HEK293 (cell line): ENCODE results near the gene SF3B3.
A peak's percentile ranks its signal among the peaks of the same experiment; 100 is the strongest.

Experiments
- CTCF ChIA-PET: fragments of 350-600 bp; formaldehyde crosslinking; extraction: SDS; loops from one replicate; lab custom pipeline; 2021; ENCODE audit warnings: antibody characterized with exemption; lab: Yijun Ruan, JAX
- POLR2A ChIA-PET: fragments of 300-600 bp; formaldehyde crosslinking; extraction: SDS; loops from one replicate; lab custom pipeline; 2020; ENCODE audit warnings: antibody characterized with exemption, inconsistent platforms; lab: Yijun Ruan, JAX
- H3K27ac ChIP-seq: fragments of 200-500 bp; sonication (Bioruptor generic); 2 replicates; pipeline ENCODE4 v1.5.1; 2014; ENCODE audit warnings: low read depth, low read length, control low read depth, inconsistent platforms; ENCODE audit errors: extremely low read depth
- H3K36me3 ChIP-seq, 2 experiments: fragments of 200-500 bp in 1 of 2; sonication (Bioruptor generic) in 1 of 2; 1 replicate in 1 of 2; 2 replicates in 1 of 2; pipeline ENCODE4 v1.5.1; 2014 to 2017; ENCODE audit warnings: inconsistent platforms in 2 of 2, low read length in 2 of 2; ENCODE audit not compliant: control insufficient read depth in 2 of 2, insufficient read depth in 1 of 2
- H3K4me1 ChIP-seq: fragments of 200-500 bp; sonication (Bioruptor generic); 2 replicates; pipeline ENCODE4 v1.5.1; 2014; ENCODE audit warnings: mild to moderate bottlenecking, low read length, inconsistent platforms; ENCODE audit not compliant: control insufficient read depth, insufficient read depth
- H3K4me3 ChIP-seq: 2 replicates; pipeline ENCODE4 v1.5.1; 2011; ENCODE audit warnings: low read depth, mild to moderate bottlenecking, control low read depth, low read length, moderate library complexity
- H3K9me3 ChIP-seq: fragments of 200-500 bp; sonication (Bioruptor generic); 2 replicates; pipeline ENCODE4 v1.5.1; 2014; ENCODE audit warnings: low read depth, low read length, inconsistent platforms; ENCODE audit not compliant: control insufficient read depth, insufficient read depth
- EGR2 ChIP-seq: fragments of 450-650 bp; formaldehyde crosslinking; IDR thresholded peaks from 2 replicates; pipeline ENCODE4 v1.5.1; 2016; ENCODE audit warnings: low read depth, missing biosample characterization, missing genetic modification characterization
- KLF7 ChIP-seq: fragments of 450-650 bp; formaldehyde crosslinking; IDR thresholded peaks from 2 replicates; pipeline ENCODE4 v1.5.1; 2016; ENCODE audit warnings: missing biosample characterization, missing genetic modification characterization, borderline replicate concordance
- MYNN ChIP-seq: fragments of 450-650 bp; formaldehyde crosslinking; IDR thresholded peaks from 2 replicates; pipeline ENCODE4 v1.5.1; 2016; ENCODE audit warnings: missing biosample characterization, missing genetic modification characterization, borderline replicate concordance
- OSR2 ChIP-seq: fragments of 450-650 bp; formaldehyde crosslinking; IDR thresholded peaks from 2 replicates; pipeline ENCODE4 v1.5.1; 2016; ENCODE audit warnings: missing biosample characterization, missing genetic modification characterization
- OVOL3 ChIP-seq: fragments of 450-650 bp; formaldehyde crosslinking; IDR thresholded peaks from 2 replicates; pipeline ENCODE4 v1.5.1; 2016; ENCODE audit warnings: missing biosample characterization, missing genetic modification characterization
- PBX3 ChIP-seq: sonication (generic); formaldehyde crosslinking; IDR thresholded peaks from 2 replicates; pipeline ENCODE4 v1.8.1; 2022; ENCODE audit warnings: mild to moderate bottlenecking, moderate library complexity, missing genetic modification reagents
- ZBTB49 ChIP-seq: fragments of 450-650 bp; formaldehyde crosslinking; IDR thresholded peaks from 2 replicates; pipeline ENCODE4 v1.5.1; 2016; ENCODE audit warnings: missing biosample characterization, missing genetic modification characterization, low read depth
- ZFP37 ChIP-seq: fragments of 450-650 bp; formaldehyde crosslinking; IDR thresholded peaks from 2 replicates; pipeline ENCODE4 v1.5.1; 2016; ENCODE audit warnings: missing biosample characterization, missing genetic modification characterization
- ZIC2 ChIP-seq: fragments of 450-650 bp; formaldehyde crosslinking; IDR thresholded peaks from 2 replicates; pipeline ENCODE4 v1.5.1; 2016; ENCODE audit warnings: missing biosample characterization, missing genetic modification characterization
- ZNF175 ChIP-seq: fragments of 450-650 bp; formaldehyde crosslinking; IDR thresholded peaks from 2 replicates; pipeline ENCODE4 v1.5.1; 2016; ENCODE audit warnings: missing biosample characterization, missing genetic modification characterization
- ZNF202 ChIP-seq: fragments of 450-650 bp; formaldehyde crosslinking; IDR thresholded peaks from 2 replicates; pipeline ENCODE4 v1.5.1; 2016; ENCODE audit warnings: missing biosample characterization, missing genetic modification characterization, borderline replicate concordance
- ZNF350 ChIP-seq: fragments of 450-650 bp; formaldehyde crosslinking; IDR thresholded peaks from 2 replicates; pipeline ENCODE4 v1.5.0; 2017; ENCODE audit warnings: missing biosample characterization, mild to moderate bottlenecking, missing genetic modification characterization
- ZNF391 ChIP-seq: fragments of 450-650 bp; formaldehyde crosslinking; IDR thresholded peaks from 2 replicates; pipeline ENCODE4 v1.5.1; 2016; ENCODE audit warnings: low read depth, missing biosample characterization, missing genetic modification characterization, borderline replicate concordance
- ZNF585B ChIP-seq: fragments of 450-650 bp; formaldehyde crosslinking; IDR thresholded peaks from 2 replicates; pipeline ENCODE4 v1.5.1; 2016; ENCODE audit warnings: missing biosample characterization, missing genetic modification characterization
- ZNF610 ChIP-seq: fragments of 450-650 bp; formaldehyde crosslinking; IDR thresholded peaks from 2 replicates; pipeline ENCODE4 v1.5.1; 2016; ENCODE audit warnings: missing biosample characterization, missing genetic modification characterization, borderline replicate concordance
- ZNF629 ChIP-seq: fragments of 450-650 bp; formaldehyde crosslinking; IDR thresholded peaks from 2 replicates; pipeline ENCODE4 v1.5.1; 2017; ENCODE audit warnings: missing biosample characterization, missing genetic modification characterization
- ZNF677 ChIP-seq: fragments of 450-650 bp; IDR thresholded peaks from 2 replicates; pipeline ENCODE4 v1.5.0; 2018; ENCODE audit warnings: missing biosample characterization, mild to moderate bottlenecking, missing genetic modification characterization, moderate library complexity
- ZNF747 ChIP-seq: fragments of 450-650 bp; formaldehyde crosslinking; IDR thresholded peaks from 2 replicates; pipeline ENCODE4 v1.5.1; 2016; ENCODE audit warnings: missing biosample characterization, missing genetic modification characterization
- ZNF76 ChIP-seq: fragments of 450-650 bp; formaldehyde crosslinking; IDR thresholded peaks from 2 replicates; pipeline ENCODE4; 2016; ENCODE audit warnings: low read depth, missing biosample characterization, missing genetic modification characterization, borderline replicate concordance
- TF ChIP-seq, protein P1 (sequence below): fragments of 450-650 bp; formaldehyde crosslinking; IDR thresholded peaks from 2 replicates; pipeline ENCODE4 v1.5.1; 2016; ENCODE audit warnings: missing biosample characterization, missing genetic modification characterization
- TF ChIP-seq, protein P2 (sequence below): fragments of 450-650 bp; formaldehyde crosslinking; IDR thresholded peaks from 2 replicates; pipeline ENCODE4 v1.5.1; 2017; ENCODE audit warnings: missing biosample characterization, missing genetic modification characterization
- TF ChIP-seq, protein P3 (sequence below): fragments of 450-650 bp; formaldehyde crosslinking; IDR thresholded peaks from 2 replicates; pipeline ENCODE4 v1.5.1; 2016; ENCODE audit warnings: missing biosample characterization, missing genetic modification characterization
- TF ChIP-seq, protein P4 (sequence below): fragments of 450-650 bp; formaldehyde crosslinking; IDR thresholded peaks from 2 replicates; pipeline ENCODE4 v1.5.1; 2016; ENCODE audit warnings: missing biosample characterization, missing genetic modification characterization

The SF3B3 gene

GRCh38 chr16:70480127-70481105, 43.2 kb upstream of the SF3B3 start (continued):
- TF ChIP-seq ZIC2 (tag by site-specific recombination): peak; percentile 93
- no peak for TF ChIP-seq ZBTB49 (tag by site-specific recombination)
- no peak for TF ChIP-seq EGR2 (tag by site-specific recombination)
- no peak for TF ChIP-seq ZNF677 (tag by site-specific recombination)
- TF ChIP-seq, protein P1, sequence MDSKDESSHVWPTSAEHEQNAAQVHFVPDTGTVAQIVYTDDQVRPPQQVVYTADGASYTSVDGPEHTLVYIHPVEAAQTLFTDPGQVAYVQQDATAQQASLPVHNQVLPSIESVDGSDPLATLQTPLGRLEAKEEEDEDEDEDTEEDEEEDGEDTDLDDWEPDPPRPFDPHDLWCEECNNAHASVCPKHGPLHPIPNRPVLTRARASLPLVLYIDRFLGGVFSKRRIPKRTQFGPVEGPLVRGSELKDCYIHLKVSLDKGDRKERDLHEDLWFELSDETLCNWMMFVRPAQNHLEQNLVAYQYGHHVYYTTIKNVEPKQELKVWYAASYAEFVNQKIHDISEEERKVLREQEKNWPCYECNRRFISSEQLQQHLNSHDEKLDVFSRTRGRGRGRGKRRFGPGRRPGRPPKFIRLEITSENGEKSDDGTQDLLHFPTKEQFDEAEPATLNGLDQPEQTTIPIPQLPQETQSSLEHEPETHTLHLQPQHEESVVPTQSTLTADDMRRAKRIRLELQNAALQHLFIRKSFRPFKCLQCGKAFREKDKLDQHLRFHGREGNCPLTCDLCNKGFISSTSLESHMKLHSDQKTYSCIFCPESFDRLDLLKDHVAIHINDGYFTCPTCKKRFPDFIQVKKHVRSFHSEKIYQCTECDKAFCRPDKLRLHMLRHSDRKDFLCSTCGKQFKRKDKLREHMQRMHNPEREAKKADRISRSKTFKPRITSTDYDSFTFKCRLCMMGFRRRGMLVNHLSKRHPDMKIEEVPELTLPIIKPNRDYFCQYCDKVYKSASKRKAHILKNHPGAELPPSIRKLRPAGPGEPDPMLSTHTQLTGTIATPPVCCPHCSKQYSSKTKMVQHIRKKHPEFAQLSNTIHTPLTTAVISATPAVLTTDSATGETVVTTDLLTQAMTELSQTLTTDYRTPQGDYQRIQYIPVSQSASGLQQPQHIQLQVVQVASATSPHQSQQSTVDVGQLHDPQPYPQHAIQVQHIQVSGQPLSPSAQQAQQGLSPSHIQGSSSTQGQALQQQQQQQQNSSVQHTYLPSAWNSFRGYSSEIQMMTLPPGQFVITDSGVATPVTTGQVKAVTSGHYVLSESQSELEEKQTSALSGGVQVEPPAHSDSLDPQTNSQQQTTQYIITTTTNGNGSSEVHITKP (tag by site-specific recombination): no peak
- TF ChIP-seq, protein P2, sequence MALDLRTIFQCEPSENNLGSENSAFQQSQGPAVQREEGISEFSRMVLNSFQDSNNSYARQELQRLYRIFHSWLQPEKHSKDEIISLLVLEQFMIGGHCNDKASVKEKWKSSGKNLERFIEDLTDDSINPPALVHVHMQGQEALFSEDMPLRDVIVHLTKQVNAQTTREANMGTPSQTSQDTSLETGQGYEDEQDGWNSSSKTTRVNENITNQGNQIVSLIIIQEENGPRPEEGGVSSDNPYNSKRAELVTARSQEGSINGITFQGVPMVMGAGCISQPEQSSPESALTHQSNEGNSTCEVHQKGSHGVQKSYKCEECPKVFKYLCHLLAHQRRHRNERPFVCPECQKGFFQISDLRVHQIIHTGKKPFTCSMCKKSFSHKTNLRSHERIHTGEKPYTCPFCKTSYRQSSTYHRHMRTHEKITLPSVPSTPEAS: no peak
- TF ChIP-seq KLF7 (tag by site-specific recombination): no peak
- TF ChIP-seq OSR2 (tag by site-specific recombination): no peak
- no peak for TF ChIP-seq ZNF350 (tag by site-specific recombination)
- no peak for TF ChIP-seq ZNF585B (tag by site-specific recombination)
- no peak for TF ChIP-seq MYNN
- no peak for TF ChIP-seq ZNF202
- TF ChIP-seq ZNF76 (tag by site-specific recombination): no peak
- TF ChIP-seq, all 188 proteins: peak for 6

DNA sequence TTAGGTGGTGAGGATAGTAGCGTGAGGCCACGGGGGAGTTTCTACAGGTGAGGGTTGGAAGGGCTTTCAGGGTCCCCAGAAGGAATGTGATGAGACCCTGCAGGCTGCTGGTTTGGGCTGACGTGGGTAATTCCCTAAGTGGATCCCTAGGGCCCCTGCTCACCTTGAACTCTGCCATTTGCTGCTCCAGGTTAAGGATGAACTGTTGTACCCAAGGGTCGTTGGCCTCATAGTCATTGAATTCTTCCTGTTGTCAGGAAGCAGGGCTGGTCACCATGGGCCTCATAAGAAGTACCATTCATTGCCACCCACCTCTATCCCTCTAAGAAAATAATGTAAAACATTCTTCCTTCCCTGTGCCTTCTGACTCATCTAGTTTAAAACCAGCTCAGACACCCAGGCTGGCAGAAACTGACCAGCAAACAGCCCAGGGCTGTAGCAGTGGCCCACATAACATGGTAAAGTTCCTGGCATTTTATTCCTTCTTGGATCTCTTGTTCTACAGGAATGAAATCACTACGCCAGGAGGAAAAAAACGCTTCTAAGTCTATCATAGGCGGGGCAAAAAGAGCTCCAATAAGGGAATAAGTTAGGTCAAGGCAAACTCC, 41.6 kb upstream of the SF3B3 start:
- H3K27ac ChIP-seq: no peak overlapping the region
- POLR2A ChIA-PET: no interaction called here
- no peaks in the 10 kb centered on the region for H3K9me3 ChIP-seq
- CTCF ChIA-PET: no interaction called here
- H3K4me3 ChIP-seq: no peak overlapping the region
- H3K36me3 ChIP-seq: peaks cover 0 to 65% of the 10 kb centered on the region in 2 experiments; a peak in 2 of 3 replicates
- no peaks in the 10 kb centered on the region for H3K4me1 ChIP-seq
- TF ChIP-seq ZNF76 (tag by site-specific recombination): no peak
- no peak for TF ChIP-seq ZNF391 (tag by site-specific recombination)
- TF ChIP-seq OVOL3 (tag by site-specific recombination): no peak
- no peak for TF ChIP-seq ZNF747
- no peak for TF ChIP-seq ZNF610
- TF ChIP-seq, protein P3, sequence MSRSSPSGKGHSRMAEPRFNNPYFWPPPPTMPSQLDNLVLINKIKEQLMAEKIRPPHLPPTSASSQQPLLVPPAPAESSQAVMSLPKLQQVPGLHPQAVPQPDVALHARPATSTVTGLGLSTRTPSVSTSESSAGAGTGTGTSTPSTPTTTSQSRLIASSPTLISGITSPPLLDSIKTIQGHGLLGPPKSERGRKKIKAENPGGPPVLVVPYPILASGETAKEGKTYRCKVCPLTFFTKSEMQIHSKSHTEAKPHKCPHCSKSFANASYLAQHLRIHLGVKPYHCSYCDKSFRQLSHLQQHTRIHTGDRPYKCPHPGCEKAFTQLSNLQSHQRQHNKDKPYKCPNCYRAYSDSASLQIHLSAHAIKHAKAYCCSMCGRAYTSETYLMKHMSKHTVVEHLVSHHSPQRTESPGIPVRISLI (tag by site-specific recombination): no peak
- no peak for TF ChIP-seq ZFP37 (tag by site-specific recombination)
- TF ChIP-seq ZNF629: no peak
- TF ChIP-seq, protein P4, sequence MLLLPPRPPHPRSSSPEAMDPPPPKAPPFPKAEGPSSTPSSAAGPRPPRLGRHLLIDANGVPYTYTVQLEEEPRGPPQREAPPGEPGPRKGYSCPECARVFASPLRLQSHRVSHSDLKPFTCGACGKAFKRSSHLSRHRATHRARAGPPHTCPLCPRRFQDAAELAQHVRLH: no peak
- TF ChIP-seq PBX3 (CRISPR knock-in tag): no peak
- no peak for TF ChIP-seq ZNF175
